Transverse colon (tissue), 4 donors: Measurements from ENCODE around the gene CDKAL1. TPM values are rescaled to one million over a fixed set of nuclear protein-coding genes. Genes with fewer than 3 reads are reported as not detected.

Source experiments
- DNase-seq: peaks from one replicate; pipeline ENCODE4 v3.0.0-alpha.2; 2019
- H3K27ac ChIP-seq, 4 donors: fragments of 200-600 bp; sonication (generic); 2 replicates each; pipeline ENCODE4 v1.5.1; 2016 to 2018; ENCODE audit warnings: inconsistent platforms in 4 of 4
- H3K27me3 ChIP-seq: fragments of 200-600 bp; sonication (generic); 2 replicates; pipeline ENCODE4 v1.5.1; 2017; ENCODE audit warnings: inconsistent platforms
- H3K36me3 ChIP-seq, 4 donors: fragments of 200-600 bp; sonication (generic); 2 replicates each; pipeline ENCODE4 v1.5.1; 2017 to 2019; ENCODE audit warnings: inconsistent platforms in 4 of 4
- H3K4me1 ChIP-seq, 4 donors: fragments of 200-600 bp; sonication (generic); 2 replicates each; pipeline ENCODE4 v1.5.1; 2017 to 2020; ENCODE audit warnings: inconsistent platforms in 4 of 4
- H3K4me3 ChIP-seq, 4 donors: fragments of 200-600 bp; sonication (generic); 1 replicate in 1 of 4; 2 replicates in 3 of 4; pipeline versions ENCODE4 v1.5.1 to v1.6.1; 2017 to 2019; ENCODE audit warnings: inconsistent platforms in 4 of 4
- H3K9me3 ChIP-seq, 2 donors: fragments of 200-600 bp; sonication (generic); 2 replicates each; pipeline ENCODE4 v1.5.1; 2017 to 2019; ENCODE audit warnings: inconsistent platforms in 2 of 2
- EP300 ChIP-seq: sonication (generic); formaldehyde crosslinking; IDR thresholded peaks from one replicate; pipeline ENCODE4 v1.6.1; 2017; ENCODE audit warnings: antibody characterized with exemption, low read depth
- POLR2A ChIP-seq: fragments of 450-650 bp; IDR thresholded peaks from one replicate; pipeline ENCODE4 v1.6.1; 2016; ENCODE audit warnings: antibody characterized with exemption, mild to moderate bottlenecking, moderate library complexity
- POLR2AphosphoS5 ChIP-seq, 3 donors: sonication (generic); formaldehyde crosslinking; IDR thresholded peaks; one replicate each; pipeline ENCODE4 v1.6.1; 2016; ENCODE audit warnings: antibody characterized with exemption in 3 of 3
- WGBS, 2 donors: methylation state at CpG; one replicate each; pipeline ENCODE4 v1.1.5; 2018; ENCODE audit warnings: low coverage in 1 of 2; 5-methylcytosine and 5-hydroxymethylcytosine counted together
- in situ Hi-C, 4 donors: fragments of 200-750 bp; cut with MboI; loops; one replicate each; pipeline versions ENCODE4 v1.15.0 to v1.15.1; 2017; ENCODE audit warnings: low sequenced_read_pairs in 3 of 4, low pct_ligation_motif_present in 1 of 4, low pct_unique_long_range_greater_than_20kb in 1 of 4
- intact Hi-C: fragments of 100-400 bp; cut with DNase I; formaldehyde crosslinking; loops from one replicate; pipeline ENCODE4 v1.15.1; 2023; ENCODE audit warnings: low total_unique reads
- total RNA-seq, 4 donors: library from RNA; depleted of rRNA; stranded (reverse); fragments of >200 nt; gene quantifications; one replicate each; pipeline ENCODE4 v1.1.0, GENCODE V29; 2016
- TF ChIP-seq, protein P1 (sequence below), 5 experiments: fragments of 200-600 bp in 3 of 5; fragments of 450-650 bp in 2 of 5; sonication (generic) in 3 of 5; IDR thresholded peaks; 1 replicate in 2 of 5; 2 replicates in 3 of 5; pipeline ENCODE4 v1.5.1; 2016 to 2017; ENCODE audit warnings: antibody characterized with exemption in 5 of 5, inconsistent platforms in 3 of 5, mild to moderate bottlenecking in 2 of 5, moderate library complexity in 1 of 5

Gene CDKAL1
- total RNA-seq, 4 donors from 2014 or later: 4.8 to 21.7 (median 12.5) TPM

DNA sequence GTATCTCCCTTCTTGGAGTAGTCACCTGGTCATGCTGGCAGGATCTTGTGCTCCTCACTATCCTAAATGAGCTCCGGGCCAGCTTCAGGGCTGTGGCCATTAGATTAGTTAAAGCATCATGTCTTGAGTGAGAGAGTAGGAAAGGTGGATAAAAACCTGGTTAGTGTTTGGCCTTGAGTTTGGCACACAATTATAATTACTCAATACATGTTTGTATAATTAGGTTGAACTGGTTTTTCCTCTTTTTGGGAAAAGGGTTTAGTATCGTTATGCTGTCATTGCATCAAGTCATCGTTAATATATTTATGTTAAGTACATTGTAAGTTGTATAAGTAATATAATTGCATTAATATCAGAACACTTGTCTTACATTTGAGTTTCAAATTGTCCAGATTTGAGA lies 126.3 kb downstream of the CDKAL1 start:
- H3K9me3 ChIP-seq: no peaks in the 10 kb centered on the region
- H3K4me1 ChIP-seq: peaks cover 4 to 18% (median 6%) of the 10 kb centered on the region in 4 donors
- intact Hi-C loops: no loop called here
- WGBS, 2 donors: 76 to 84% methylated on average over 3 of the region's 3 CpGs
- no peak overlapping the region for H3K4me3 ChIP-seq
- no peak for TF ChIP-seq POLR2AphosphoS5 (IDR thresholded peaks at IDR 0.05)
- no peak for TF ChIP-seq POLR2A
- no peak for TF ChIP-seq EP300
- TF ChIP-seq, protein P1, sequence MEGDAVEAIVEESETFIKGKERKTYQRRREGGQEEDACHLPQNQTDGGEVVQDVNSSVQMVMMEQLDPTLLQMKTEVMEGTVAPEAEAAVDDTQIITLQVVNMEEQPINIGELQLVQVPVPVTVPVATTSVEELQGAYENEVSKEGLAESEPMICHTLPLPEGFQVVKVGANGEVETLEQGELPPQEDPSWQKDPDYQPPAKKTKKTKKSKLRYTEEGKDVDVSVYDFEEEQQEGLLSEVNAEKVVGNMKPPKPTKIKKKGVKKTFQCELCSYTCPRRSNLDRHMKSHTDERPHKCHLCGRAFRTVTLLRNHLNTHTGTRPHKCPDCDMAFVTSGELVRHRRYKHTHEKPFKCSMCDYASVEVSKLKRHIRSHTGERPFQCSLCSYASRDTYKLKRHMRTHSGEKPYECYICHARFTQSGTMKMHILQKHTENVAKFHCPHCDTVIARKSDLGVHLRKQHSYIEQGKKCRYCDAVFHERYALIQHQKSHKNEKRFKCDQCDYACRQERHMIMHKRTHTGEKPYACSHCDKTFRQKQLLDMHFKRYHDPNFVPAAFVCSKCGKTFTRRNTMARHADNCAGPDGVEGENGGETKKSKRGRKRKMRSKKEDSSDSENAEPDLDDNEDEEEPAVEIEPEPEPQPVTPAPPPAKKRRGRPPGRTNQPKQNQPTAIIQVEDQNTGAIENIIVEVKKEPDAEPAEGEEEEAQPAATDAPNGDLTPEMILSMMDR (IDR thresholded peaks at IDR 0.05): no peak
- H3K27me3 ChIP-seq: no peaks in the 10 kb centered on the region
- in situ Hi-C loops: no loop called here
- H3K36me3 ChIP-seq: no peaks in the 10 kb centered on the region
- DNase-seq: no peak
- no peak overlapping the region for H3K27ac ChIP-seq

- no peak for DNase-seq
- H3K27ac ChIP-seq: no peak overlapping the region
- H3K4me3 ChIP-seq: no peak overlapping the region
- peaks cover 4 to 18% (median 6%) of the 10 kb centered on the region in 4 donors for H3K4me1 ChIP-seq
- no peak for TF ChIP-seq POLR2A
- TF ChIP-seq, protein P1 (IDR thresholded peaks at IDR 0.05): no peak
- no peak for TF ChIP-seq EP300
- no peak for TF ChIP-seq POLR2AphosphoS5 (IDR thresholded peaks at IDR 0.05)
- intact Hi-C loops (no loop called here), in situ Hi-C loops (no loop called here)
- no peaks in the 10 kb centered on the region for H3K27me3 ChIP-seq
- no peaks in the 10 kb centered on the region for H3K36me3 ChIP-seq
- H3K9me3 ChIP-seq: no peaks in the 10 kb centered on the region
These were observed 127.5 kb downstream of the CDKAL1 start for GRCh38 chr6:20661721-20662120.

- Histone ChIP-seq H3K9me3 (no peaks in the 10 kb centered on the region), H3K4me3 (no peak overlapping the region), H3K27me3 (no peaks in the 10 kb centered on the region), H3K27ac (no peak overlapping the region), H3K4me1 (peaks cover 4 to 18% (median 6%) of the 10 kb centered on the region in 4 donors), H3K36me3 (no peaks in the 10 kb centered on the region)
- no peak for TF ChIP-seq EP300
- TF ChIP-seq POLR2AphosphoS5 (IDR thresholded peaks at IDR 0.05): no peak
- no peak for TF ChIP-seq POLR2A
- TF ChIP-seq, protein P1 (IDR thresholded peaks at IDR 0.05): no peak
- in situ Hi-C loops: no loop called here
- 84 to 100% methylated on average over 1 of the region's 1 CpG for WGBS, 2 donors
- DNase-seq: no peak
- intact Hi-C loops: no loop called here
These were observed 130.0 kb downstream of the CDKAL1 start for GRCh38 chr6:20664250-20664649.

GRCh38 chr6:20665290-20665689 lies 131.0 kb downstream of the CDKAL1 start:
- no peaks in the 10 kb centered on the region for H3K27me3 ChIP-seq
- 94 to 97% methylated on average over 2 of the region's 2 CpGs for WGBS, 2 donors
- in situ Hi-C loops: no loop called here
- intact Hi-C loops: no loop called here
- no peaks in the 10 kb centered on the region for H3K9me3 ChIP-seq
- no peak overlapping the region for H3K4me3 ChIP-seq
- H3K36me3 ChIP-seq: no peaks in the 10 kb centered on the region
- no peak for DNase-seq
- TF ChIP-seq, protein P1 (IDR thresholded peaks at IDR 0.05): no peak
- no peak for TF ChIP-seq POLR2A
- no peak for TF ChIP-seq EP300
- TF ChIP-seq POLR2AphosphoS5 (IDR thresholded peaks at IDR 0.05): no peak
- peaks cover 4 to 18% (median 6%) of the 10 kb centered on the region in 4 donors for H3K4me1 ChIP-seq
- no peak overlapping the region for H3K27ac ChIP-seq
